HFFc6 (cell line): Measurements from ENCODE around the gene IFNK. TPM values are rescaled to one million over a fixed set of nuclear protein-coding genes. Genes with fewer than 3 reads are reported as not detected.

ENCODE experiments used
- DNase-seq: peaks from one replicate; pipeline ENCODE4 v3.0.0-alpha.2; 2018
- H3K27ac Mint-ChIP-seq: 2 replicates; pipeline ENCODE4 v1.8.0; 2020; ENCODE audit warnings: mild to moderate bottlenecking, mixed read lengths
- H3K27me3 Mint-ChIP-seq: 2 replicates; pipeline ENCODE4 v1.8.0; 2021; ENCODE audit warnings: mild to moderate bottlenecking, moderate library complexity, mixed read lengths; ENCODE audit not compliant: insufficient read depth
- H3K36me3 Mint-ChIP-seq: 2 replicates; pipeline ENCODE4 v1.8.0; 2021; ENCODE audit warnings: low read depth, mixed read lengths
- H3K4me1 Mint-ChIP-seq: 2 replicates; pipeline ENCODE4 v1.8.0; 2020; ENCODE audit warnings: low read depth, mixed read lengths
- H3K4me3 Mint-ChIP-seq: 2 replicates; pipeline ENCODE4 v1.8.0; 2020; ENCODE audit warnings: mild to moderate bottlenecking, moderate library complexity, mixed read lengths
- H3K9me3 Mint-ChIP-seq: 2 replicates; pipeline ENCODE4 v1.8.0; 2020; ENCODE audit warnings: mild to moderate bottlenecking, mixed read lengths
- CTCF ChIP-seq: fragments of 200-600 bp; sonication (generic); IDR thresholded peaks from 2 replicates; pipeline ENCODE4 v1.5.0; 2021; ENCODE audit warnings: antibody characterized with exemption, mild to moderate bottlenecking
- total RNA-seq, 6 experiments: library from RNA; stranded (reverse); fragmentation: NEBNext Ultra II Directional; extraction: Animal tissue kit (Norgen Biotek cat#: 25700); gene quantifications; 2 replicates in 1 of 6; 3 replicates in 5 of 6; pipeline ENCODE4 v1.2.3, GENCODE V29; 2021

The IFNK gene
- total RNA-seq, 6 experiments from 2014 or later: not detected

GRCh38 chr9:27510780-27511179 is 13.3 kb upstream of the IFNK start:
- no peaks in the 10 kb centered on the region for H3K36me3 Mint-ChIP-seq
- H3K4me3 Mint-ChIP-seq: no peak overlapping the region
- no peaks in the 10 kb centered on the region for H3K9me3 Mint-ChIP-seq
- no peak for TF ChIP-seq CTCF
- peaks cover 10% of the 10 kb centered on the region for H3K27me3 Mint-ChIP-seq
- no peak for DNase-seq
- H3K27ac Mint-ChIP-seq: no peak overlapping the region
- H3K4me1 Mint-ChIP-seq: peaks cover 3% of the 10 kb centered on the region; the same call in 1 of the 2 replicates

- Mint-ChIP-seq H3K9me3 (no peaks in the 10 kb centered on the region), H3K4me3 (no peak overlapping the region), H3K27ac (no peak overlapping the region), H3K27me3 (peaks cover 10% of the 10 kb centered on the region), H3K36me3 (no peaks in the 10 kb centered on the region), H3K4me1 (no peaks in the 10 kb centered on the region)
- TF ChIP-seq CTCF: no peak
- DNase-seq: no peak
These were observed 12.3 kb upstream of the IFNK start for GRCh38 chr9:27511771-27512170.

DNA sequence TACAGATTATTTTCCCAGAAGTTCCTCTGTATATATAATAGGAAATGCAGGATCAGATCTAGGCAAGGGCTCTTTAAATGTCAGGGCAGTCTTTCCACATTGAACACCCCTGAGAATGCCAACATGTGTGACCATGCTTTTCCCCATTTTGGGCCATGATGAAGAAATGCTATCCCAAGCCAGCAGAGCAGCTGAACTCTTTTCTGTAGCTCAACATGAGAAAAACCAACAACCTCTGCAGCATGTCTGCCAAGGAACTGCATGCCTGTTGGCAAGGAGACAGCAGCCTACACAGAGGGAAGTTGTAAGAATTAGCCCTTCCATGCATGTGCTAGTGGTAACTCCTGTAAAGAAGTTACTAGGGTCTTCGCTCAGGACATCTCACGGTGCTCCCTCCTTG is 9.5 kb upstream of the IFNK start:
- Mint-ChIP-seq H3K4me3 (no peak overlapping the region), H3K36me3 (no peaks in the 10 kb centered on the region), H3K4me1 (peaks cover 5% of the 10 kb centered on the region; the same call in 1 of the 2 replicates), H3K27ac (no peak overlapping the region), H3K9me3 (no peaks in the 10 kb centered on the region), H3K27me3 (peaks cover 6% of the 10 kb centered on the region; the same call in 1 of the 2 replicates)
- DNase-seq: no peak
- TF ChIP-seq CTCF: no peak

DNA sequence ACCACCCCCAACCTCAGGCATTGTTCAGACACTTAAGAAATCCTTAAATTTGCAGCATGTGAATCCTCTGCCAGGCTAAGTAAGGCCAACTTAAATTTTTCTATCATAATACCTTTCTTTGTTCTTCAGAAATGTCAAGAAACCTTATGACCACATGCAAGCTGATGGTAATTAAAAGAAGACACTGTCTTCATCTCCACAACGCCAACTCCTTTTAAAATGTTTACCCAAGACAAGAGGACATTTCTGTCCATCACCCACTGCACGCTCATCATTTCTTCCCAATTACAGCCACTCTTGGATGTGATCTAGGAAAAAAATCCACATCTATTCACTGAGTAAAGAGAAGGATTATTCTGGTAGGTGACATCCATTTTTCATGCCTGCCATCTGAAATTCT is 6.1 kb upstream of the IFNK start:
- no peaks in the 10 kb centered on the region for H3K36me3 Mint-ChIP-seq
- no peak for TF ChIP-seq CTCF
- DNase-seq: no peak
- H3K4me1 Mint-ChIP-seq: peaks cover 15% of the 10 kb centered on the region; the same call in 1 of the 2 replicates
- no peak overlapping the region for H3K4me3 Mint-ChIP-seq
- peaks cover 6% of the 10 kb centered on the region; the same call in 1 of the 2 replicates for H3K27me3 Mint-ChIP-seq
- H3K27ac Mint-ChIP-seq: no peak overlapping the region
- H3K9me3 Mint-ChIP-seq: no peaks in the 10 kb centered on the region

DNA sequence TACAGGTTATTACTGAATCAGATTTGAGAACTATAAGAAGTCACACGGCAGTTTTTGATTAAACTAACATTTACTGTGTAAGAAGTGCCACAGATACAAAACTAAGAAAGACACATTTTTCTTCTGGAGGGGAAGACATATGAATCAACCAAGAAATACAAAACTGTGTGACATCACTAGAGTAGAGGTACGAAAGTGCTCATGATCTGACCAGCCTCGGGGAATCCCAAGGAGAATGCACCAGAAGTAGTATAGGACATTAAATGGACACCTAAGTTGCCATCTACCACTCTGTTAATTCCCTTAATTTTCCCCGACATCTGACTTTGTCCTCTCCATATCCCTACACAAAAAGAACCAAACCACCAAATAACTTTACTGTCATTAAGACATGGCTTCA is 5.3 kb upstream of the IFNK start:
- H3K4me1 Mint-ChIP-seq: peaks cover 15% of the 10 kb centered on the region; the same call in 1 of the 2 replicates
- DNase-seq: no peak
- H3K27me3 Mint-ChIP-seq: peaks cover 2% of the 10 kb centered on the region; the same call in 1 of the 2 replicates
- no peaks in the 10 kb centered on the region for H3K36me3 Mint-ChIP-seq
- no peak overlapping the region for H3K27ac Mint-ChIP-seq
- no peak overlapping the region for H3K4me3 Mint-ChIP-seq
- no peak for TF ChIP-seq CTCF
- H3K9me3 Mint-ChIP-seq: no peaks in the 10 kb centered on the region
